Parathyroid adenoma (tissue), 2 donors: Measurements from ENCODE around the gene SLC9A9.

ENCODE experiments used
- H2AFZ ChIP-seq: fragments of 300-600 bp; sonication (generic); one replicate; pipeline ENCODE4 v1.7.0; 2017; ENCODE audit warnings: antibody characterized with exemption, mild to moderate bottlenecking
- H3K27ac ChIP-seq: fragments of 300-600 bp; sonication (generic); one replicate; pipeline ENCODE4 v1.7.0; 2017
- H3K27me3 ChIP-seq: fragments of 300-600 bp; sonication (generic); one replicate; pipeline ENCODE4 v1.7.0; 2017; ENCODE audit warnings: low read length; ENCODE audit not compliant: control insufficient read depth, insufficient read depth
- H3K36me3 ChIP-seq: fragments of 300-600 bp; sonication (generic); one replicate; pipeline ENCODE4 v1.7.0; 2017; ENCODE audit warnings: low read length; ENCODE audit not compliant: control insufficient read depth, insufficient read depth
- H3K4me1 ChIP-seq: fragments of 300-600 bp; sonication (generic); one replicate; pipeline ENCODE4 v1.7.0; 2017; ENCODE audit warnings: control low read depth
- H3K4me2 ChIP-seq: fragments of 300-600 bp; sonication (generic); one replicate; pipeline ENCODE4 v1.7.0; 2017; ENCODE audit warnings: low read length
- H3K4me3 ChIP-seq: fragments of 300-600 bp; sonication (generic); one replicate; pipeline ENCODE4 v1.7.0; 2017; ENCODE audit warnings: low read depth, low read length
- H3K79me2 ChIP-seq: fragments of 300-600 bp; sonication (generic); one replicate; pipeline ENCODE4 v1.7.0; 2017; ENCODE audit warnings: control low read depth
- H3K9ac ChIP-seq: fragments of 300-600 bp; sonication (generic); one replicate; pipeline ENCODE4 v1.7.0; 2017; ENCODE audit warnings: mild to moderate bottlenecking
- H3K9me3 ChIP-seq: fragments of 300-600 bp; sonication (generic); one replicate; pipeline ENCODE4 v1.7.0; 2017; ENCODE audit warnings: low read length; ENCODE audit not compliant: control insufficient read depth
- CTCF ChIP-seq: fragments of 300-600 bp; sonication (generic); IDR thresholded peaks from one replicate; pipeline ENCODE4 v1.7.0; 2017; ENCODE audit warnings: antibody characterized with exemption, mild to moderate bottlenecking
- donor health status: primary hyperparathyroidism.

Gene SLC9A9

GRCh38 chr3:143483214-143483613, 365.1 kb downstream of the SLC9A9 start:
- no peak overlapping the region for H2AFZ ChIP-seq
- no peak for TF ChIP-seq CTCF
- no peaks in the 10 kb centered on the region for H3K27me3 ChIP-seq
- no peak overlapping the region for H3K4me2 ChIP-seq
- no peaks in the 10 kb centered on the region for H3K4me1 ChIP-seq
- no peaks in the 10 kb centered on the region for H3K79me2 ChIP-seq
- H3K9ac ChIP-seq, result no peak overlapping the region
- no peak overlapping the region for H3K4me3 ChIP-seq
- H3K27ac ChIP-seq, result no peak overlapping the region
- no peaks in the 10 kb centered on the region for H3K36me3 ChIP-seq
- H3K9me3 ChIP-seq, result no peaks in the 10 kb centered on the region

- no peaks in the 10 kb centered on the region for H3K36me3 ChIP-seq
- TF ChIP-seq CTCF, result no peak
- H3K4me1 ChIP-seq, result no peaks in the 10 kb centered on the region
- no peaks in the 10 kb centered on the region for H3K79me2 ChIP-seq
- no peak overlapping the region for H3K4me3 ChIP-seq
- H3K9me3 ChIP-seq, result no peaks in the 10 kb centered on the region
- no peak overlapping the region for H3K4me2 ChIP-seq
- no peak overlapping the region for H3K27ac ChIP-seq
- no peaks in the 10 kb centered on the region for H3K27me3 ChIP-seq
- H3K9ac ChIP-seq, result no peak overlapping the region
- H2AFZ ChIP-seq, result no peak overlapping the region
Measured at GRCh38 chr3:143482106-143483088, 365.9 kb downstream of the SLC9A9 start.

GRCh38 chr3:143480344-143480743, 367.9 kb downstream of the SLC9A9 start:
- Histone ChIP-seq H3K27me3 (no peaks in the 10 kb centered on the region), H3K4me1 (no peaks in the 10 kb centered on the region), H3K79me2 (no peaks in the 10 kb centered on the region), H2AFZ (no peak overlapping the region), H3K27ac (no peak overlapping the region), H3K4me3 (no peak overlapping the region), H3K4me2 (no peak overlapping the region), H3K9ac (no peak overlapping the region), H3K36me3 (no peaks in the 10 kb centered on the region), H3K9me3 (no peaks in the 10 kb centered on the region)
- no peak for TF ChIP-seq CTCF

GRCh38 chr3:143479727-143480126, 368.5 kb downstream of the SLC9A9 start:
- H3K36me3 ChIP-seq, result no peaks in the 10 kb centered on the region
- H3K27me3 ChIP-seq, result no peaks in the 10 kb centered on the region
- no peak overlapping the region for H3K27ac ChIP-seq
- no peaks in the 10 kb centered on the region for H3K79me2 ChIP-seq
- H3K9ac ChIP-seq, result no peak overlapping the region
- no peak overlapping the region for H2AFZ ChIP-seq
- no peak for TF ChIP-seq CTCF
- no peaks in the 10 kb centered on the region for H3K4me1 ChIP-seq
- no peaks in the 10 kb centered on the region for H3K9me3 ChIP-seq
- H3K4me3 ChIP-seq, result no peak overlapping the region
- no peak overlapping the region for H3K4me2 ChIP-seq
